GM12878 (cell line): Measurements from ENCODE around the gene OVOL1. TPM values are rescaled to one million over a fixed set of nuclear protein-coding genes. Genes with fewer than 3 reads are reported as not detected.

ENCODE experiments used
- BACH1 ChIP-seq: fragments of 450-650 bp; IDR thresholded peaks from 2 replicates; pipeline ENCODE4 v1.6.1; 2017; ENCODE audit warnings: mild to moderate bottlenecking, borderline replicate concordance
- FOXM1 ChIP-seq: IDR thresholded peaks from 2 replicates; pipeline ENCODE4 v1.6.1; 2012; ENCODE audit warnings: low read depth, mild to moderate bottlenecking, inconsistent platforms, low read length, moderate library complexity
- GATAD2B ChIP-seq: fragments of 450-650 bp; conservative IDR thresholded peaks from 2 replicates; pipeline ENCODE4 v1.6.1; 2017; ENCODE audit warnings: low read depth, mild to moderate bottlenecking, moderate library complexity
- LARP7 ChIP-seq: fragments of 450-650 bp; IDR thresholded peaks from 2 replicates; pipeline ENCODE4 v1.6.1; 2017; ENCODE audit warnings: mild to moderate bottlenecking
- NBN ChIP-seq: fragments of 450-650 bp; IDR thresholded peaks from 2 replicates; pipeline ENCODE4 v1.6.1; 2016
- POU2F2 ChIP-seq: IDR thresholded peaks from 3 replicates; pipeline ENCODE4 v1.6.1; 2011; ENCODE audit warnings: low read depth, mild to moderate bottlenecking, low read length, borderline replicate concordance
- RAD21 ChIP-seq: IDR thresholded peaks from 2 replicates; pipeline ENCODE4 v1.6.1; 2011; ENCODE audit warnings: mild to moderate bottlenecking, low read depth, low read length, moderate library complexity; ENCODE audit not compliant: insufficient read depth
- RCOR1 ChIP-seq: conservative IDR thresholded peaks from 2 replicates; pipeline ENCODE4 v1.6.1; 2012; ENCODE audit warnings: low read depth, low read length, improper control_type of control experiment
- RELA ChIP-seq: fragments of 450-650 bp; IDR thresholded peaks from 2 replicates; pipeline ENCODE4 v1.8.0; 2014; ENCODE audit warnings: borderline replicate concordance; ENCODE audit not compliant: partially characterized antibody
- TCF12 ChIP-seq: IDR thresholded peaks from 2 replicates; pipeline ENCODE4 v1.6.1; 2011; ENCODE audit warnings: low read depth, mild to moderate bottlenecking, low read length
- TCF3 ChIP-seq: IDR thresholded peaks from 2 replicates; pipeline ENCODE4 v1.6.1; 2012; ENCODE audit warnings: low read depth, mild to moderate bottlenecking, low read length, borderline replicate concordance; ENCODE audit not compliant: insufficient read depth
- ZBTB33 ChIP-seq: fragments of 450-650 bp; IDR thresholded peaks from 2 replicates; pipeline ENCODE4 v1.6.1; 2017; ENCODE audit warnings: mild to moderate bottlenecking
- ZNF217 ChIP-seq: fragments of 450-650 bp; IDR thresholded peaks from 2 replicates; pipeline ENCODE4 v1.6.1; 2017; ENCODE audit warnings: antibody characterized with exemption, mild to moderate bottlenecking
- ZNF24 ChIP-seq: fragments of 450-650 bp; IDR thresholded peaks from 2 replicates; pipeline ENCODE4 v1.6.1; 2017; ENCODE audit warnings: antibody characterized with exemption, mild to moderate bottlenecking
- polyA plus RNA-seq, 11 experiments: library from polyadenylated mRNA; depleted of rRNA in 4 of 11; unstranded in 6 of 11; stranded (reverse) in 5 of 11; fragments of >200 nt; fragmentation: Nextera tagmentation in 4 of 11; fragmentation: Illumina TruSeq in 1 of 11; extraction: Ambion mirVana in 4 of 11; extraction: Trizol in 1 of 11; gene quantifications; 1 replicate in 1 of 11; 2 replicates in 10 of 11; pipeline versions ENCODE4 v1.2.1 to v1.2.3, GENCODE V29; 2011 to 2016; ENCODE audit warnings: inconsistent platforms in 2 of 11, missing spikeins in 2 of 11, low read depth in 1 of 11
- total RNA-seq, 4 experiments: library from RNA; depleted of rRNA in 3 of 4; stranded (reverse); fragments of >200 nt in 3 of 4; fragmentation: Illumina TruSeq in 1 of 4; extraction: Trizol in 1 of 4; gene quantifications; 2 replicates each; pipeline versions ENCODE4 v1.2.1 to v1.2.3, GENCODE V29; 2013 to 2021
- TF ChIP-seq, protein P1 (sequence below): IDR thresholded peaks from 2 replicates; pipeline ENCODE4 v1.6.1; 2012; ENCODE audit warnings: mild to moderate bottlenecking, low read depth, low read length
- TF ChIP-seq, protein P2 (sequence below): fragments of 450-650 bp; IDR thresholded peaks from 2 replicates; pipeline ENCODE4 v1.6.1; 2017; ENCODE audit warnings: antibody characterized with exemption, mild to moderate bottlenecking, moderate library complexity
- TF ChIP-seq, protein P3 (sequence below): IDR thresholded peaks from 2 replicates; pipeline ENCODE4 v1.6.1; 2012; ENCODE audit warnings: low read depth, low read length, improper control_type of control experiment

Gene OVOL1
- total and polyA plus RNA-seq, 10 of the 15 experiments (the other 5 are each of a cell fraction or from before 2014, with no cell fraction given), result 0.04 to 0.96 (median 0.09) TPM; not detected in 7

DNA sequence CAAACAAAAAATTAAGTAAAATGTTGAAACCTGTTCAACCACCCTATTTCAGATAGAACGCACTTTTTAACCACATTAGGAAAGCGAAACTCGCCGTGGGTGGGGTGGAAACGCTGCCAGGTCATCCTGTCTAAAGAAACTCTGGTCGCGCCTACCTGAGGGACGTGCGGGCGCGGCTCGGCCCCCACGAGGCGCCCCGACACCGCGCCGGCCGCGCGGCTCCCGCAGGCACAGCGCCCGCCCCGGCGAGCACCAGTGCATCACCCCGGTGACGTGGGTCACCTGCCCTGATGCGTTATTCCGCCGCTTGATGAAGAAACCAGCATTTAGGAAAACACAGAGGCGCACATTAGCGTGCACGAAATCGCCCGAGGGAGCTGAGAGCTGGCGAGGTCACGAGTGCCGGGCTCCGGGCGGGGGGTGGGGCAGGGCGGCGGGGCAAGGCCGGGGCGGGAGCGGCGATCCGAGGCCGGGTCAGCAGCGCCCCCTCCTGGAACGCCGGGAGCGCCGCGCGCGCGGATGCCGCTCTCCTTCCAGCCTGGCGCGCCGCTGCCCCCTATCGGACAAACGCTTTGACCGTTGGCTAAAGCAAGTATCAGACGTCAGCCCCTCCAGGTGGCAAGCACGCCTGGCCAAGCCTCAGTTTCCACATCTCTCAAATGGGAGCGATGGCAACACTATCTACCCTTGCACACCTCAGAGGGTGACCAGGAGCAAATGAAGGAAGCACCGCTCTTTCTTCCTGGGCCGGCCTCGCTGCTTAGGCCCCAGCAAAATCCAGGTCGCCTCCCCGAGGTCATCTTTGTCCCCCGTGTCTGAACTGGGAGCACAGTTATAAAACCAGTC lies 31.2 kb downstream of the OVOL1 start (continued):
- TF ChIP-seq, protein P1, sequence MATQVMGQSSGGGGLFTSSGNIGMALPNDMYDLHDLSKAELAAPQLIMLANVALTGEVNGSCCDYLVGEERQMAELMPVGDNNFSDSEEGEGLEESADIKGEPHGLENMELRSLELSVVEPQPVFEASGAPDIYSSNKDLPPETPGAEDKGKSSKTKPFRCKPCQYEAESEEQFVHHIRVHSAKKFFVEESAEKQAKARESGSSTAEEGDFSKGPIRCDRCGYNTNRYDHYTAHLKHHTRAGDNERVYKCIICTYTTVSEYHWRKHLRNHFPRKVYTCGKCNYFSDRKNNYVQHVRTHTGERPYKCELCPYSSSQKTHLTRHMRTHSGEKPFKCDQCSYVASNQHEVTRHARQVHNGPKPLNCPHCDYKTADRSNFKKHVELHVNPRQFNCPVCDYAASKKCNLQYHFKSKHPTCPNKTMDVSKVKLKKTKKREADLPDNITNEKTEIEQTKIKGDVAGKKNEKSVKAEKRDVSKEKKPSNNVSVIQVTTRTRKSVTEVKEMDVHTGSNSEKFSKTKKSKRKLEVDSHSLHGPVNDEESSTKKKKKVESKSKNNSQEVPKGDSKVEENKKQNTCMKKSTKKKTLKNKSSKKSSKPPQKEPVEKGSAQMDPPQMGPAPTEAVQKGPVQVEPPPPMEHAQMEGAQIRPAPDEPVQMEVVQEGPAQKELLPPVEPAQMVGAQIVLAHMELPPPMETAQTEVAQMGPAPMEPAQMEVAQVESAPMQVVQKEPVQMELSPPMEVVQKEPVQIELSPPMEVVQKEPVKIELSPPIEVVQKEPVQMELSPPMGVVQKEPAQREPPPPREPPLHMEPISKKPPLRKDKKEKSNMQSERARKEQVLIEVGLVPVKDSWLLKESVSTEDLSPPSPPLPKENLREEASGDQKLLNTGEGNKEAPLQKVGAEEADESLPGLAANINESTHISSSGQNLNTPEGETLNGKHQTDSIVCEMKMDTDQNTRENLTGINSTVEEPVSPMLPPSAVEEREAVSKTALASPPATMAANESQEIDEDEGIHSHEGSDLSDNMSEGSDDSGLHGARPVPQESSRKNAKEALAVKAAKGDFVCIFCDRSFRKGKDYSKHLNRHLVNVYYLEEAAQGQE, result no peak
- TF ChIP-seq ZNF24 (0 out of 2 replicates have a peak, but pooled peaks have one; percentile 5), RAD21 (peak; percentile 87), LARP7 (peak; percentile 84), TCF3 (no peak), RCOR1 (peak; percentile 73; the same call in 1 of the 2 replicates), TCF12 (peak; percentile 38; the same call in 1 of the 2 replicates), FOXM1 (0 out of 2 replicates have a peak, but pooled peaks have one; percentile 27), BACH1 (0 out of 2 replicates have a peak, but pooled peaks have one; percentile 60), RELA (peak; percentile 9), NBN (0 out of 2 replicates have a peak, but pooled peaks have one; percentile 12), ZBTB33 (no peak), POU2F2 (0 out of 3 replicates have a peak, but pooled peaks have one; percentile 31), ZNF217 (peak; percentile 24; the same call in 1 of the 2 replicates), GATAD2B (peak; percentile 81)
- TF ChIP-seq, protein P2, sequence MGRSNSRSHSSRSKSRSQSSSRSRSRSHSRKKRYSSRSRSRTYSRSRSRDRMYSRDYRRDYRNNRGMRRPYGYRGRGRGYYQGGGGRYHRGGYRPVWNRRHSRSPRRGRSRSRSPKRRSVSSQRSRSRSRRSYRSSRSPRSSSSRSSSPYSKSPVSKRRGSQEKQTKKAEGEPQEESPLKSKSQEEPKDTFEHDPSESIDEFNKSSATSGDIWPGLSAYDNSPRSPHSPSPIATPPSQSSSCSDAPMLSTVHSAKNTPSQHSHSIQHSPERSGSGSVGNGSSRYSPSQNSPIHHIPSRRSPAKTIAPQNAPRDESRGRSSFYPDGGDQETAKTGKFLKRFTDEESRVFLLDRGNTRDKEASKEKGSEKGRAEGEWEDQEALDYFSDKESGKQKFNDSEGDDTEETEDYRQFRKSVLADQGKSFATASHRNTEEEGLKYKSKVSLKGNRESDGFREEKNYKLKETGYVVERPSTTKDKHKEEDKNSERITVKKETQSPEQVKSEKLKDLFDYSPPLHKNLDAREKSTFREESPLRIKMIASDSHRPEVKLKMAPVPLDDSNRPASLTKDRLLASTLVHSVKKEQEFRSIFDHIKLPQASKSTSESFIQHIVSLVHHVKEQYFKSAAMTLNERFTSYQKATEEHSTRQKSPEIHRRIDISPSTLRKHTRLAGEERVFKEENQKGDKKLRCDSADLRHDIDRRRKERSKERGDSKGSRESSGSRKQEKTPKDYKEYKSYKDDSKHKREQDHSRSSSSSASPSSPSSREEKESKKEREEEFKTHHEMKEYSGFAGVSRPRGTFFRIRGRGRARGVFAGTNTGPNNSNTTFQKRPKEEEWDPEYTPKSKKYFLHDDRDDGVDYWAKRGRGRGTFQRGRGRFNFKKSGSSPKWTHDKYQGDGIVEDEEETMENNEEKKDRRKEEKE, result no peak
- TF ChIP-seq, protein P3, sequence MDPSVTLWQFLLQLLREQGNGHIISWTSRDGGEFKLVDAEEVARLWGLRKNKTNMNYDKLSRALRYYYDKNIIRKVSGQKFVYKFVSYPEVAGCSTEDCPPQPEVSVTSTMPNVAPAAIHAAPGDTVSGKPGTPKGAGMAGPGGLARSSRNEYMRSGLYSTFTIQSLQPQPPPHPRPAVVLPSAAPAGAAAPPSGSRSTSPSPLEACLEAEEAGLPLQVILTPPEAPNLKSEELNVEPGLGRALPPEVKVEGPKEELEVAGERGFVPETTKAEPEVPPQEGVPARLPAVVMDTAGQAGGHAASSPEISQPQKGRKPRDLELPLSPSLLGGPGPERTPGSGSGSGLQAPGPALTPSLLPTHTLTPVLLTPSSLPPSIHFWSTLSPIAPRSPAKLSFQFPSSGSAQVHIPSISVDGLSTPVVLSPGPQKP, result 0 out of 2 replicates have a peak, but pooled peaks have one; percentile 17
